Fibroblast of the aortic adventitia (primary cell): Measurements from ENCODE around the gene PARD6B. TPM values are rescaled to one million over a fixed set of nuclear protein-coding genes. Genes with fewer than 3 reads are reported as not detected.
A peak's percentile ranks its signal among the peaks of the same experiment; 100 is the strongest.
"Not testable (repeated sequence)": the region's sequence is repeated elsewhere in the genome, so short reads cannot be mapped to it uniquely, and the experiment has no call there.

ENCODE experiments used
- DNase-seq: peaks from one replicate; pipeline ENCODE4 v3.0.0-alpha.2; 2010; ENCODE audit warnings: low read depth
- H3K4me3 ChIP-seq: 2 replicates; pipeline ENCODE4 v1.5.1; 2011; ENCODE audit warnings: low read depth, mild to moderate bottlenecking, control low read depth, low read length, moderate library complexity
- total RNA-seq: library from RNA; depleted of rRNA; stranded (reverse); fragments of >200 nt; gene quantifications from 2 replicates; pipeline ENCODE4 v1.2.3, GENCODE V29; 2012; ENCODE audit warnings: low replicate concordance
- TF ChIP-seq, protein P1 (sequence below): IDR thresholded peaks from 2 replicates; pipeline ENCODE4 v1.5.1; 2011; ENCODE audit warnings: mild to moderate bottlenecking, low read length, control low read depth, inconsistent platforms; ENCODE audit not compliant: insufficient read depth

The PARD6B gene
- total RNA-seq, 1 donor: 1.5 TPM

DNA sequence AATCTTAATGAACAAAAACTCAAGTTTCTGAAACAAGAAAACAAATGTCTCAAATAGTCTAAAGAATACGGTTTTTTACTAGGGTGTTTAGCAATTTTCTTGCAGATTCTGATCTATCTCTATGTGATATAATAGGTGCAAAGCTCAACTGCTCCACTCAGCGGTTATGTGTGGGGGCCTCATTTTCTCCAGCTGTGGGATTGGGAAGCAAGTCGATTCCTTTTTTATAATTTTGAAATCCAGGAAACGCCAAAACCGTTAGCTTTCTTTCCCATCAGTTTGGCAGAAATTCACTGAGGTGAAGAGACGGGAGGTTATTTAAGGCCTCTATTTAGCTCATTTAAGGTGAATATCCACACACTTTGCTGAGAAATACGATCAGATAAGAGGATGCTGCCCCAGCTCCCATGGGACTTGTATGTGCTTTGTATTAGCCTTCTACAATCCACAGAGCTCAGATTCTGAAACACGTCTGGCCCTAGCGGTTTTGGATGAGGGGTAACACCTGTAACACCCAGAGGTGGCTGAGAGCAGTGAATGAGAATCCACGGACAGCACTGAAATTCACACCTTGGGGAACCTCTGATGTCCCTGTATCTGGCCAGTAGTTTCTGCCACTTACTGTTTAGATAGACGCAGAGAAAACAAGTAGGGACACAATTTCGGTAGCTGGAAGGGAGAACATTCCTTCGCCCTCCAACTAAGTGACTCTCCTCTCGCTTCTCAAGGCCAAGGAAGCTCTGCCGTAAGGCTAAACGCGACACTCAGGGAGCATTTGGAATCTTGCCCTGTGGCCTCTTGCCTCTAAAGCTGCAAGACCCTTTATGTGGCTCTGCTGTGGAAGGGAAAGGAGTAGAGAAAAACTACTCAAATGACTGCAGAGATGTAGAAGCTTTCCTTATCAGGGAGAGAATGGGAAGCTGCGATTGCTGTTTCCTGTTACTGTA is 56.9 kb downstream of the PARD6B start:
- DNase-seq: peak; percentile 87
- TF ChIP-seq, protein P1, sequence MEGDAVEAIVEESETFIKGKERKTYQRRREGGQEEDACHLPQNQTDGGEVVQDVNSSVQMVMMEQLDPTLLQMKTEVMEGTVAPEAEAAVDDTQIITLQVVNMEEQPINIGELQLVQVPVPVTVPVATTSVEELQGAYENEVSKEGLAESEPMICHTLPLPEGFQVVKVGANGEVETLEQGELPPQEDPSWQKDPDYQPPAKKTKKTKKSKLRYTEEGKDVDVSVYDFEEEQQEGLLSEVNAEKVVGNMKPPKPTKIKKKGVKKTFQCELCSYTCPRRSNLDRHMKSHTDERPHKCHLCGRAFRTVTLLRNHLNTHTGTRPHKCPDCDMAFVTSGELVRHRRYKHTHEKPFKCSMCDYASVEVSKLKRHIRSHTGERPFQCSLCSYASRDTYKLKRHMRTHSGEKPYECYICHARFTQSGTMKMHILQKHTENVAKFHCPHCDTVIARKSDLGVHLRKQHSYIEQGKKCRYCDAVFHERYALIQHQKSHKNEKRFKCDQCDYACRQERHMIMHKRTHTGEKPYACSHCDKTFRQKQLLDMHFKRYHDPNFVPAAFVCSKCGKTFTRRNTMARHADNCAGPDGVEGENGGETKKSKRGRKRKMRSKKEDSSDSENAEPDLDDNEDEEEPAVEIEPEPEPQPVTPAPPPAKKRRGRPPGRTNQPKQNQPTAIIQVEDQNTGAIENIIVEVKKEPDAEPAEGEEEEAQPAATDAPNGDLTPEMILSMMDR: peak; percentile 77
- H3K4me3 ChIP-seq: no peak overlapping the region

DNA sequence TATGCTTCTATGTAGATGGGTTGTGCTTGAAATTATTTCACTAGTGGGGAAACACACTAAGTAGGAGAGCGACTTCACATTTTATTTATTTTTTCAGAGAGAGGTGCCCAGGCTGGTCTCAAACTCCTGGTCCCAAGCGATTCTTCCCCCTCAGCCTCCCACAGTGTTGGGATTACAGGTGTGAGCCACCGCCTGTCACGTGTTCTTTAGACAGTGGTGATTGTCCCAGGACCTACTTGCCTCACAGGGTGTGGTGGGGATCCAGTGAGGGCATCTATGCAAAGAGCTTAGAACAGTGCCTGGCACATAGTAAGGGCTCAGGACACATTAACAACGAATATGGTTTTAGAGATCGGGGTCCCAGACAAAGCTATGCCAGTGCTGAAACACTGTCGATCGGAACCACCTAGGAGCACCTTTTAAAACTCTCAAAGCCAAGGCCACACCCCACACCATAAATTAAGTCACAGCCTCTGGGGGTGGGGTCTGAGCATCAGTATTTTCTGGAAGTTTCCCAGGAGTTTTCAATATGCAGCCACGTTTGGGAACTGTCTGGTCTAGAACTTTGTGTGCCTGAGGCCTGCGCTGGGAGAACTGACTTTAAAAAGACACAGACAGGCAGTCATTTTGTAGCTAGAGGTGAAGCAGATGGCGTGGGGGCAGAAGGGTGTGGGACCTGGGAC is 58.7 kb downstream of the PARD6B start:
- no peak for DNase-seq
- H3K4me3 ChIP-seq: no peak overlapping the region
- TF ChIP-seq, protein P1: no peak

DNA sequence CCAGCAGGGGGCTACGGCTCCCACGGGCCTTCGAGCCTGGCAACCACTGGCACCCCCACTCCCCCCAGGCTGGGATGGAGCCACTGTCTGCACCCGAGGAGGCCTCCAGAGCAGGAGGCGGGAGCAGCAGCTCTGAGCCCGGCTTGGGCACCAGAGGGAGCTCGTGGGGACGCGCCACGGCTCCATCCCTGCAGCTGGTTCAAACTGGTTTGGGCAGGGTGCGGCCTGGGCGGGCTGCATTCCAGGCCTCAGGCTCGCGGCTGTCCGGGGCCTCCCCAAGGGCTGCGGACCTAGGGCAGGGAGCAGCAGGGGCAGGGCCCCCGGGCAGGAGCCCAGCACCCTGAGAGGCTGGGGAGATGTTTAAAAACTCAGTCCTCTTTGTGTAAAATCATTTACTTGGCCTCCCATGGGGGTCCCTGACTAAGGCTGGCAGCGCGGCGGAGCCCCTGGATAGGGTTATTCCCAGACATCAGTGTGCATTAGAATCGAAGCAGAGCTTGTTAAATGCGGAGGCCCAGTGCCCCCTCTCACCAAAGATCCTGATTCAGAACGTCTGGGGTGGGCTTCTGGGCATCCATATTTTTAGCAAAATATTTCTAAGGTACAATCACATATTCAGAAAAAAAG is 59.4 kb downstream of the PARD6B start:
- peak; percentile 90 for DNase-seq
- H3K4me3 ChIP-seq: no peak overlapping the region
- TF ChIP-seq, protein P1: peak; percentile 89

DNA sequence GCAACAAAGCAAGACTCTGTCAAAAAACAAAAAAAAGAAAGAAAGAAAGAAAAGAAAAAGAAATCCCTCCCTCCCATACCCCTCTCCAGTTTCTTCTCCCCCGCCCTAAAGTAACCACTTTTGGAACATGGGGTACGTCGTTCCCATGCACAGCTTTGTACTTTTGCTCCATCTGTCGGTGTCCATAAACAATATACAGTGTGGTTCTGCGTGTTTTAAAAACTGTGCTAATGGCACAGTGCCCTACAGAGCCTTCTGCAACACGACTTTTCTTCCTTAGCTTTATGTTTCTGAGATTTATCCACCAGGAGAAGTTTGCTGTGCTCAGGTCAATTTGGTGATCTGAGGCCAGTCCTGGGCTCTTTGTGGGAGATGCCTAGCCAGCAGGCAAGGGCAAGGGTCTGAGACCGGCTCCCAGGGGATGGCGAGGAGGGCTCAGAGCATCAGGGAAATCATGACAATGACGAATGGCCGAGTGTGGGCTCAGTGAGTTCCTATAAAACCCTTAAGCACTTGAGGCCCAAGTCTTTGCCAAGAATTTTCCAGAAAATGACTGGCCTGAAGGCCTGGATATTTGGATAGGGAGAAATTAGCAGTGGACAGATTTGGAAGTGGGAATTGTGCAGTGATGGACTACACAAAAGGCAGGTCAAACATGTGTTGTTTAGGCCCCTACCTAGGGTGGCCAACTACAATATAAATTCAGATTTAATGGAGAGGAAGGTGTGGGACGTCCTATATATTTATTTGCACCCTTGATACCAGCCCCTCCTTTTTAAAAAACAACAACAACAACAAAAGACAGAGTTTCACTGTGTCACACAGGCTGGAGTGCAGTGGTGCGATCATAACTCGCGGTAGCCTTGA is 61.6 kb downstream of the PARD6B start:
- peak; percentile 8 for DNase-seq
- H3K4me3 ChIP-seq: no peak overlapping the region
- TF ChIP-seq, protein P1: no peak

DNA sequence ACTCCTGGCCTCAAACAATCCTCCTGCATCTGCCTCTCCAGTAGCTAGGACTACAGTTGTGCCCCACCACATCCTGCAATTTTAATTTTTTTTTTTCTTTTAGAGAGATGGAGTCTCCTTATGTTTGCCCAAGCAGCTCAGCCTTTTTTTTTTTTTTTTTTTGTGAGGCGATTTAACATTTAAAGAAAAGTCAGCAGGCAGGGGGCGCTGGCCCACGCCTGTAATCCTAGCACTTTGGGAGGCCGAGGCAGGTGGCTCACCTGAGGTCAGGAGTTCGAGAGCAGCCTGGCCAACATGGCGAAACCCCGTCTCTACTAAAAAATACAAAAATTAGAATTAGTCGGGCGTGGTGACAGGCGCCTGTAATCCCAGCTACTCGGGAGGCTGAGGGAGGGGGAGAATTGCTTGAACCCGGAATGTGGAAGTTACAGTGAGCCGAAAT is 62.2 kb downstream of the PARD6B start:
- TF ChIP-seq, protein P1: peak; percentile 36
- peak; percentile 30 for DNase-seq
- not testable (repeated sequence) for H3K4me3 ChIP-seq
